PC-9 (cell line): Measurements from ENCODE around the gene APEH. TPM values are rescaled to one million over a fixed set of nuclear protein-coding genes. Genes with fewer than 3 reads are reported as not detected.

Experiments used
- BruUV-seq: library from RNA; stranded (reverse); fragments of 400-500 nt; replicated peaks from 2 replicates; lab custom pipeline; 2021; lab: Mats Ljungman, UMichigan
- CTCF ChIA-PET: fragments of 300-600 bp; sonication (Branson Sonifier 250); formaldehyde crosslinking; loops from one replicate; lab custom pipeline; 2022; ENCODE audit warnings: antibody characterized with exemption; lab: Charles Lee
- POLR2A ChIA-PET: fragments of 300-600 bp; sonication (Branson Sonifier 250); formaldehyde crosslinking; loops from one replicate; lab custom pipeline; 2022; ENCODE audit warnings: antibody characterized with exemption; ENCODE audit not compliant: unreplicated experiment; lab: Charles Lee
- DNase-seq, 2 experiments: peaks; one replicate each; pipeline versions ENCODE4 v3.0.0 to v3.0.0-alpha.2; 2015 to 2022; ENCODE audit warnings: mixed read lengths in 1 of 2
- H2AFZ ChIP-seq: fragments of 200-600 bp; sonication (generic); 2 replicates; pipeline ENCODE4 v1.8.1; 2017; ENCODE audit warnings: antibody characterized with exemption
- H3F3A ChIP-seq: fragments of 200-600 bp; sonication (generic); 2 replicates; pipeline ENCODE4 v1.8.1; 2017; ENCODE audit warnings: antibody characterized with exemption, mild to moderate bottlenecking, low read depth; ENCODE audit not compliant: insufficient read depth
- H3K27ac ChIP-seq: fragments of 200-600 bp; sonication (generic); 2 replicates; pipeline ENCODE4 v1.6.1; 2016; ENCODE audit warnings: mixed run types
- H3K27me3 ChIP-seq: fragments of 200-600 bp; sonication (generic); 2 replicates; pipeline ENCODE4 v1.6.1; 2016; ENCODE audit warnings: low read depth, mixed run types; ENCODE audit not compliant: insufficient read depth
- H3K36me3 ChIP-seq: fragments of 200-600 bp; sonication (generic); 2 replicates; pipeline ENCODE4 v1.6.1; 2016; ENCODE audit warnings: low read depth, mixed run types
- H3K4me1 ChIP-seq: fragments of 200-600 bp; sonication (generic); replicated peaks from 2 replicates; pipeline ENCODE4 v1.6.1; 2016; ENCODE audit warnings: mixed run types; ENCODE audit not compliant: insufficient read depth
- H3K4me2 ChIP-seq: fragments of 200-600 bp; sonication (generic); 2 replicates; pipeline ENCODE4 v1.6.1; 2017; ENCODE audit warnings: mixed run types
- H3K4me3 ChIP-seq: fragments of 200-600 bp; sonication (generic); 2 replicates; pipeline ENCODE4 v1.6.1; 2016; ENCODE audit warnings: mixed run types
- H3K79me2 ChIP-seq: fragments of 200-600 bp; sonication (generic); 2 replicates; pipeline ENCODE4 v1.6.1; 2017; ENCODE audit warnings: low read depth, mixed run types
- H3K9me2 ChIP-seq: fragments of 200-600 bp; sonication (generic); 2 replicates; pipeline ENCODE4 v1.8.1; 2017; ENCODE audit warnings: mild to moderate bottlenecking; ENCODE audit not compliant: insufficient read depth
- H3K9me3 ChIP-seq: fragments of 200-600 bp; sonication (generic); 2 replicates; pipeline ENCODE4 v1.8.1; 2016; ENCODE audit warnings: low read depth; ENCODE audit not compliant: insufficient read depth
- H4K20me1 ChIP-seq: fragments of 200-600 bp; sonication (generic); 2 replicates; pipeline ENCODE4 v1.8.1; 2017; ENCODE audit not compliant: insufficient read depth
- CTCF ChIP-seq: fragments of 200-600 bp; sonication (generic); conservative IDR thresholded peaks from 2 replicates; pipeline ENCODE4 v1.6.1; 2017; ENCODE audit warnings: mixed run types, antibody characterized with exemption, mild to moderate bottlenecking, moderate library complexity
- EZH2 ChIP-seq: fragments of 200-600 bp; sonication (generic); IDR thresholded peaks from 2 replicates; pipeline ENCODE4 v1.8.0; 2017; ENCODE audit warnings: antibody characterized with exemption, low read depth
- intact Hi-C: fragments of 100-400 bp; cut with micrococcal nuclease; formaldehyde crosslinking; loops from one replicate; pipeline ENCODE4 v1.10.0; 2022; ENCODE audit not compliant: unreplicated experiment
- total RNA-seq: library from RNA; stranded (reverse); gene quantifications from 2 replicates; pipeline ENCODE4 v1.2.3, GENCODE V29; 2021

The APEH gene
- total RNA-seq, 1 experiment from 2014 or later, result 131 TPM

DNA sequence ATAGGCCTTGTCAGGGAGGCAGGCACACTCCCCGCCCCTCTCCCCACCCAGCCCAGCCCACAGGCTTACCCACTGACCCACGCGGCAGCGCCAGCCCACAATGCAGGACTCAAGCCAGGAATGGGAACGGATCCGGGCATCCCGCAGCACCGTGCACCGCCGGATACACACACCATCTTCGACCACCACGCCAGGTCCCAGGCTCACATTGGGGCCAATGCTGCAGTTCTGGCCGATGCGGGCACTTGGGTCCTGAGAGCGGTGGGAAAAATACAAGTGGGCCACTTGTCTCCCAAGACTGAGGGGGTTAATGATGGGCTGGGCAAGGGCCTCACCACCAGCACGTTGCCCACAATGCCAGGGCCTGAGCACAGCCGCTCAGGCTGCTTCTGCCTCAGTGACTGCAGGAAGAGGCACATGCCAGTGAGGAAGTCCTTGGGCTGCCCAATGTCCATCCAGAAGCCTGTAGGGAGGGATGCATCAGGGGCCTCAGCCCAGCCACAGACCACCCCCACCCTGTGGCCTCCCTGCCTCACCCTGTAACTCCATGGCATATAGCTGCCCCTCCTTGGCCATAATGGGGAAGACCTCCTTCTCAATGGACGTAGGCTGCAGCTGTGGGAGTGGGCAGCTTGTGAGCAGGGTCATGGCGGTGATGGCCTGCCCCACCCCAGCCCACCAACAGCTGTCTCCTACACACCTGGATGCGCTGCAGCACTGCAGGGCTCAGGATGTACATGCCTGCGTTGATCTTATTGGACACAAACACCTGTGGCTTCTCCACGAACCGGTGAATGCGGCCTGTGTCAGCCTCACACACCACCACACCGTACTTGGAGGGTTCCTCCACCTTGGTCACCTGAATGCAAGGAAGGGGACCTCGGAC, 48.0 kb downstream of the APEH start:
- ChIA-PET CTCF (no interaction called here), POLR2A (interaction anchor here (0.5 kb wide), 1 partner anchor 711 kb away, joined by 6 read pairs; no protein-coding TSS in a partner anchor)
- Histone ChIP-seq H3K4me2 (peak overlapping the region; percentile 93), H2AFZ (no peak overlapping the region), H3K79me2 (peaks cover 9% of the 10 kb centered on the region), H3F3A (peaks cover 15% of the 10 kb centered on the region; the same call in 1 of the 2 replicates), H3K27ac (no peak overlapping the region), H3K9me3 (no peaks in the 10 kb centered on the region), H3K4me1 (peaks cover 13% of the 10 kb centered on the region; the same call in 1 of the 2 replicates), H3K36me3 (no peaks in the 10 kb centered on the region), H3K27me3 (no peaks in the 10 kb centered on the region), H3K9me2 (no peaks in the 10 kb centered on the region), H4K20me1 (no peaks in the 10 kb centered on the region), H3K4me3 (no peak overlapping the region; the same call in 1 of the 2 replicates)
- no peak for TF ChIP-seq EZH2
- no peak for TF ChIP-seq CTCF
- DNase-seq, result no peak
- no TSS peak for BruUV-seq
- intact Hi-C loops, result loop anchor here (2.0 to 5.0 kb wide), 2 partner anchors 49 to 80 kb away; partner anchors contain the start of gene INKA1

DNA sequence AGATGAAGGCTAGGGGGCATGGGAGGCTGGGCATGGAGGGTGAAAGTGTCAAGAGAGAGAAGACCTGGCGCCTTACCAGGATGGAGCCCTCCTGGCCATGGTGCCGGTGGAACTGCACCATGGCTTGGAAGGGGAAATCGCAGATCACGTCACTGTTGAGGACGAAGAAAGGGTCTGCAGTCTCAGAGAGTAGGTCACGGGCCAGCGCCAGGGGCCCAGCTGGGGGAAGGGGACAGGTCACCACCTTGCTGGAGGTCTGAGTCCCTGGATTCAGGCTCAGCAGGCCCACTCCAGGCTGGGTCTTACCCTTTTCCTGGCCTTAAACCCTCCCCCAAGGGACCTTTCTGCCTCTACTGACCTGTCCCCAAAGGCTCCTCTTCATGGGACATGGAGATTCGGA, 48.7 kb downstream of the APEH start:
- H3K4me2 ChIP-seq, result peak overlapping the region; percentile 93
- no peaks in the 10 kb centered on the region for H4K20me1 ChIP-seq
- H3F3A ChIP-seq, result peaks cover 15% of the 10 kb centered on the region; the same call in 1 of the 2 replicates
- peak overlapping the region; percentile 78; the same call in 1 of the 2 replicates for H3K27ac ChIP-seq
- TSS peak; percentile 37 for BruUV-seq
- ChIA-PET CTCF (no interaction called here), POLR2A (interaction anchor here (0.5 to 0.7 kb wide), 6 partner anchors 11 to 712 kb away, joined by 3 to 7 read pairs (median 6); no protein-coding TSS in a partner anchor)
- H3K27me3 ChIP-seq, result no peaks in the 10 kb centered on the region
- TF ChIP-seq EZH2, result no peak
- no peak for TF ChIP-seq CTCF
- H3K36me3 ChIP-seq, result no peaks in the 10 kb centered on the region
- peak overlapping the region; percentile 86 for H3K4me3 ChIP-seq
- intact Hi-C loops, result loop anchor here (2.0 to 5.0 kb wide), 2 partner anchors 50 to 79 kb away; partner anchors contain the start of gene INKA1
- peaks cover 13% of the 10 kb centered on the region; the same call in 1 of the 2 replicates for H3K4me1 ChIP-seq
- no peaks in the 10 kb centered on the region for H3K9me2 ChIP-seq
- no peak for DNase-seq
- peaks cover 9% of the 10 kb centered on the region for H3K79me2 ChIP-seq
- no peak overlapping the region; the same call in 1 of the 2 replicates for H2AFZ ChIP-seq
- no peaks in the 10 kb centered on the region for H3K9me3 ChIP-seq

DNA sequence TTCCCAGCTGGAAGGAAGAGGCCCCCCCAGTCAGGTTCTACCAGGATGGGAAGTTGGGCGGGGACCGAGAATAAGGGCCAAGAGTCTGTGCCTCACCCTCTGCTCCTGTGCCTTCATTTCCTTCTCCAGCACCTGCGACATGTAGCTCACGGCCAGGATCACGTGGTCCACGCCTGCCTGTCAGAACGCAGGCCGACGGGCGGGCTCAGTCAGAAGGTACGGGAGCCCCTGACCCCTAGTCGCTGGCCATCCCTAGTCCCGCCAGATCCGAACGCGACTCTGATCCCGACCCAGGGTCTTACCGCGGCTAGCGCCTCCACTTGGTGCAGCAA, 49.1 kb downstream of the APEH start:
- peak overlapping the region; percentile 93 for H3K4me2 ChIP-seq
- H3K9me2 ChIP-seq, result no peaks in the 10 kb centered on the region
- peaks cover 13% of the 10 kb centered on the region; the same call in 1 of the 2 replicates for H3K4me1 ChIP-seq
- peaks cover 15% of the 10 kb centered on the region; the same call in 1 of the 2 replicates for H3F3A ChIP-seq
- TF ChIP-seq CTCF (no peak), EZH2 (no peak)
- no TSS peak for BruUV-seq
- H3K27ac ChIP-seq, result peak overlapping the region; percentile 78
- no peaks in the 10 kb centered on the region for H3K9me3 ChIP-seq
- no peaks in the 10 kb centered on the region for H3K36me3 ChIP-seq
- DNase-seq, result peak; percentile 49 to 55
- H2AFZ ChIP-seq, result peak overlapping the region; percentile 73; the same call in 1 of the 2 replicates
- H3K27me3 ChIP-seq, result no peaks in the 10 kb centered on the region
- intact Hi-C loops, result loop anchor here (2.0 to 5.0 kb wide), 2 partner anchors 50 to 79 kb away; partner anchors contain the start of gene INKA1
- H4K20me1 ChIP-seq, result no peaks in the 10 kb centered on the region
- CTCF ChIA-PET, result no interaction called here
- H3K79me2 ChIP-seq, result peaks cover 9% of the 10 kb centered on the region
- POLR2A ChIA-PET, result interaction anchor here (0.5 to 0.7 kb wide), 6 partner anchors 11 to 394 kb away, joined by 3 to 7 read pairs (median 4); partner anchors contain the start of gene MON1A
- H3K4me3 ChIP-seq, result peak overlapping the region; percentile 86
